ENCODE results near the gene GLIS1. TPM values are rescaled to one million over a fixed set of nuclear protein-coding genes. Genes with fewer than 3 reads are reported as not detected.

The GLIS1 gene
- total RNA-seq, 1 experiment from 2014 or later = 0.13 TPM

DNA sequence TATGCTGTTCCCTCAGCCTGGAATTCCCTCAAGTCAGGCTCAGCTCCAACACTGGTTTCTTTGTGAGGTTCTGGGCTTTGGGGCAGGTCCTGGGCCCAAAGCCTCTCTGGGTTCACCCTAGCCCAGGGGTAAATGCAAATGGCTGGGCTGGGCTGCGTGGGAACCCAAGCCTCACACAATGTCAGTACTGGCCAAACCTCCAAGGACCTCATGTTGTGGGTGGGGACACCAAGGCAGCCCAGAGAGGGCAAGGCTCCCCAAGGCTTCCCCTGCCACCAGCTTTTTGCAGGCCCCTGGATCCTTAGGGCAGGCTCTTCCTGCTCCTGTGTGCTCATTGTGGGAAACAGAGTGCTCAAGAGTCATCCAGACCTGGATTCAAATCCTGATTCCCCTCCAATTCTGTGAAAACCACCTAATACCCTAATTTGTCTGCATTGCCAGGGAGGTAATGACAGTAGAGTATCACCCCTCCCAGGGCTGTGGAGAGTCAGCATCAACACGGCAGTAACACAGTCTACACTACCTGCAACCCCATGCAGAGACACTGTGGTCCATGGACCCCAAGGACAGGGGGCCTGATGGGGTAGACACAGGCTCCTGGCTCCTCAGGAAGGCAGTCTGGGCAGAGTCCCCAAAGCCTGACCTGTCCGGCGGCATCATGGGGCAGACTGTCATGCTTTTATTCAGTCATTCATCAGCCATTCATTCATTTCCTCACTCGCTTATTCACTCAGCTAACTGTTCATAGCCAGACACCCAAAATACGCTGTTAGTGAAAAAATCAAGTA lies 194.0 kb downstream of the GLIS1 start:
- no TSS peak for BruUV-seq (replicated peaks)
- Histone ChIP-seq H3K36me3 (ENCODE audit: insufficient read depth, low read length, poor library complexity, severe bottlenecking) (no peaks in the 10 kb centered on the region), H3K27me3 (replicated peaks; ENCODE audit: insufficient read depth, low read depth, low read length, poor library complexity) (no peaks in the 10 kb centered on the region), H3K4me1 (ENCODE audit: insufficient read depth, low read length, poor library complexity, severe bottlenecking) (no peaks in the 10 kb centered on the region), H3K4me3 (ENCODE audit: low read depth, low read length, poor library complexity, severe bottlenecking) (no peak overlapping the region), H3K27ac (ENCODE audit: low read depth, low read length, poor library complexity, severe bottlenecking) (no peak overlapping the region), H3K9me3 (ENCODE audit: low read depth, low read length, poor library complexity, severe bottlenecking) (no peaks in the 10 kb centered on the region)
- ChIA-PET CTCF (no interaction called here), POLR2A (ENCODE audit: low non-redundant PET) (no interaction called here)
- TF ChIP-seq, protein P1, sequence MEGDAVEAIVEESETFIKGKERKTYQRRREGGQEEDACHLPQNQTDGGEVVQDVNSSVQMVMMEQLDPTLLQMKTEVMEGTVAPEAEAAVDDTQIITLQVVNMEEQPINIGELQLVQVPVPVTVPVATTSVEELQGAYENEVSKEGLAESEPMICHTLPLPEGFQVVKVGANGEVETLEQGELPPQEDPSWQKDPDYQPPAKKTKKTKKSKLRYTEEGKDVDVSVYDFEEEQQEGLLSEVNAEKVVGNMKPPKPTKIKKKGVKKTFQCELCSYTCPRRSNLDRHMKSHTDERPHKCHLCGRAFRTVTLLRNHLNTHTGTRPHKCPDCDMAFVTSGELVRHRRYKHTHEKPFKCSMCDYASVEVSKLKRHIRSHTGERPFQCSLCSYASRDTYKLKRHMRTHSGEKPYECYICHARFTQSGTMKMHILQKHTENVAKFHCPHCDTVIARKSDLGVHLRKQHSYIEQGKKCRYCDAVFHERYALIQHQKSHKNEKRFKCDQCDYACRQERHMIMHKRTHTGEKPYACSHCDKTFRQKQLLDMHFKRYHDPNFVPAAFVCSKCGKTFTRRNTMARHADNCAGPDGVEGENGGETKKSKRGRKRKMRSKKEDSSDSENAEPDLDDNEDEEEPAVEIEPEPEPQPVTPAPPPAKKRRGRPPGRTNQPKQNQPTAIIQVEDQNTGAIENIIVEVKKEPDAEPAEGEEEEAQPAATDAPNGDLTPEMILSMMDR (conservative IDR thresholded peaks at IDR 0.05; ENCODE audit: low read depth, low read length) = no peak
- TF ChIP-seq EZH2 (IDR thresholded peaks at IDR 0.05; ENCODE audit: borderline replicate concordance, low read depth, low read length, poor library complexity, severe bottlenecking) = no peak
- no peak for DNase-seq (ENCODE audit: low spot score)
- intact Hi-C loops (cut with micrococcal nuclease; ENCODE audit: unreplicated experiment) = no loop called here

DNA sequence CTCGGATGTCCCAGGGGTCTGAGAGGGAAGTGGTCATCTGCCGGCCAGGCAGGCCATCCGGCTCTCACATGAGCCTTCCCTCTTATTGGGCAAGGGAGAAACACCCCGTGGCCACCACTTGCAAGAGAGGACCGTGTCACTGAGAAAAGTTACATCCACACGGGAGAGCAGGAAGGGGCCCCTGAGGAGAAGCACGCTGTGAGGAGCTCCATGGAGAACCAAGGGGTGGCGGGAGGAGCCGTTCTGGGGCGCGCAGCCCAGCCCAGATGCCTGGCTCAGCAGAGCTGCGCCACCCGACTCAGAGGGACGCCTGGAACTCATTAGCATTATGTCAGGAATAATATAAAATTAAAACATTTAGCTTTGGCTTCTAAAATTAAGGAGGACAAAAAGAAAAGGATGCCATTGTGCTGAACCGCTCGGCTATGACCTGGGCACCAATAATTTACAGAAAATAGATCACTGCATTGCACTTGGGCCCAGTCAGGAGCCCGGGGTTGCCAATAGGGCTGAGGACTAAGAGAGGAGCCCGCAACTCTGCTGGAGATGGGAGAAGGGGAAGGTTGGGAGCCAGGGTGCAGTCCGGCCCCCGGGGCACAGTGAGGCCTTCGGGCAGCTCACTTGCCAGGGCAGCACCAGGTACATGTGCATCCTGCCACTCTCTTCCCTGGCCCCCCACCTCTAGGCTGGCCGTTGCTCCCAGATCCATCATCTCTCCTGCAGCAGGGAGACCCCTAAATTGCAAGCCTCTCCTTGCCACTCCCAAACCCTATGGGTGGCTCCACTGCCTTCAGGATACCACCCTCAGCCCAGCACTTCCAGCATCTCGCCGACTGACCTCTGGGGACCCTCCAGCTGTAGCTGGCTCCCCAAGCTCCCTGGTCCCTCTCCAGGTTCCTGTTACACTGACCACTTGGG lies 194.9 kb downstream of the GLIS1 start:
- ChIA-PET POLR2A (ENCODE audit: low non-redundant PET) (no interaction called here), CTCF (no interaction called here)
- Histone ChIP-seq H3K36me3 (ENCODE audit: insufficient read depth, low read length, poor library complexity, severe bottlenecking) (no peaks in the 10 kb centered on the region), H3K4me1 (ENCODE audit: insufficient read depth, low read length, poor library complexity, severe bottlenecking) (no peaks in the 10 kb centered on the region), H3K27ac (ENCODE audit: low read depth, low read length, poor library complexity, severe bottlenecking) (no peak overlapping the region), H3K4me3 (ENCODE audit: low read depth, low read length, poor library complexity, severe bottlenecking) (no peak overlapping the region), H3K9me3 (ENCODE audit: low read depth, low read length, poor library complexity, severe bottlenecking) (no peaks in the 10 kb centered on the region), H3K27me3 (replicated peaks; ENCODE audit: insufficient read depth, low read depth, low read length, poor library complexity) (no peaks in the 10 kb centered on the region)
- no peak for DNase-seq (ENCODE audit: low spot score)
- TF ChIP-seq, protein P1 (conservative IDR thresholded peaks at IDR 0.05; ENCODE audit: low read depth, low read length) = no peak
- TF ChIP-seq EZH2 (IDR thresholded peaks at IDR 0.05; ENCODE audit: borderline replicate concordance, low read depth, low read length, poor library complexity, severe bottlenecking) = no peak
- intact Hi-C loops (cut with micrococcal nuclease; ENCODE audit: unreplicated experiment) = no loop called here
- BruUV-seq (replicated peaks) = no TSS peak

DNA sequence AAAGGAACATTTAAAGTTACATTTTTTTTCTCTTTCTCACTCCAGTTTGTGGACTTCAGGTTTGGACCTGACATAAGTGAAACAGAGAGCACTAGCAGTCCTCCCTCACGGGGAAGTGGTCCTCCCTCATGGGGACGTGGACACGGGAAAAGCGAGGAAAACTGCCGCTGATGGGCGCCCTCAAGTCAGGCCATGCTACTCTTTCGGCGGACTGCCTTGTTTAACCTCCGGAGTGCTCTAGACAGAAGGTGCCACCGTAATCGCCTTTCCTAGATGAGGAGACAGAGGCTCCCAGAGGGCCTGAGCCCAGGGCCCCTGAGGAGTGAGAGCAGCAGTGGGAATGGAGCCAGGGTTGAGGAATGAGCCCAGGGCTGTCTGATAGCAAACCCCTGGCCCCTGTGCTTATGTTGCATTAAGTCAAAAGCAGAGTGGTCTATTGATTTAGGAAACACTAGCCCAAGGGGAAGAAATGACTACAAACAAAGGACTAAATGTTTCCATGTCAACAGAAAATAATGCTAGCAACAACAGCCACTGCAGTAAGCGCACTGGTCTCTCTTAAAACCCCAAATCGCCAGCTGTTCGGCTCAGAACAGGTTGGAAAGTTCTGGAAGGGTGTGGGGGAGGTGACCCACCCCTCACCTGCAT lies 195.7 kb downstream of the GLIS1 start:
- no peaks in the 10 kb centered on the region for H3K36me3 ChIP-seq (ENCODE audit: insufficient read depth, low read length, poor library complexity, severe bottlenecking)
- H3K9me3 ChIP-seq (ENCODE audit: low read depth, low read length, poor library complexity, severe bottlenecking) = no peaks in the 10 kb centered on the region
- no peaks in the 10 kb centered on the region for H3K4me1 ChIP-seq (ENCODE audit: insufficient read depth, low read length, poor library complexity, severe bottlenecking)
- intact Hi-C loops (cut with micrococcal nuclease; ENCODE audit: unreplicated experiment) = no loop called here
- TF ChIP-seq EZH2 (IDR thresholded peaks at IDR 0.05; ENCODE audit: borderline replicate concordance, low read depth, low read length, poor library complexity, severe bottlenecking) = no peak
- POLR2A ChIA-PET (ENCODE audit: low non-redundant PET) = no interaction called here
- H3K27me3 ChIP-seq (replicated peaks; ENCODE audit: insufficient read depth, low read depth, low read length, poor library complexity) = no peaks in the 10 kb centered on the region
- no peak overlapping the region for H3K27ac ChIP-seq (ENCODE audit: low read depth, low read length, poor library complexity, severe bottlenecking)
- no peak overlapping the region for H3K4me3 ChIP-seq (ENCODE audit: low read depth, low read length, poor library complexity, severe bottlenecking)
- CTCF ChIA-PET = no interaction called here
- BruUV-seq (replicated peaks) = no TSS peak
- DNase-seq (ENCODE audit: low spot score) = no peak

Data from A673 (cell line).